Measurements from ENCODE around the gene MRPL14.

GRCh38 chr6:44063561-44064059 is 63.6 kb downstream of the MRPL14 start:
- TF ChIP-seq RFX5 (IDR thresholded peaks at IDR 0.05; ENCODE audit: low read depth, low read length), result no peak
- no peak for TF ChIP-seq CTCF (conservative IDR thresholded peaks at IDR 0.05; ENCODE audit: low read depth, low read length)
- no peak for TF ChIP-seq RAD21 (IDR thresholded peaks at IDR 0.05; ENCODE audit: low read length)
- no peak for TF ChIP-seq RCOR1 (IDR thresholded peaks at IDR 0.05; ENCODE audit: insufficient replicate concordance, low read length)
- no peak for TF ChIP-seq SMC3 (IDR thresholded peaks at IDR 0.05; ENCODE audit: low read depth, low read length)
- TF ChIP-seq MXI1 (IDR thresholded peaks at IDR 0.05; ENCODE audit: borderline replicate concordance, low read depth, low read length), result no peak
- no peak for TF ChIP-seq USF2 (IDR thresholded peaks at IDR 0.05; ENCODE audit: low read depth, low read length)
- no peak for TF ChIP-seq POLR2A (IDR thresholded peaks at IDR 0.05; ENCODE audit: low read depth, low read length)

Data from IMR-90 (cell line).